Measurements from ENCODE around the gene C1orf105.

Gene C1orf105

GRCh38 chr1:172411791-172412338, 8.6 kb upstream of the C1orf105 start:
- TF ChIP-seq, protein P1, sequence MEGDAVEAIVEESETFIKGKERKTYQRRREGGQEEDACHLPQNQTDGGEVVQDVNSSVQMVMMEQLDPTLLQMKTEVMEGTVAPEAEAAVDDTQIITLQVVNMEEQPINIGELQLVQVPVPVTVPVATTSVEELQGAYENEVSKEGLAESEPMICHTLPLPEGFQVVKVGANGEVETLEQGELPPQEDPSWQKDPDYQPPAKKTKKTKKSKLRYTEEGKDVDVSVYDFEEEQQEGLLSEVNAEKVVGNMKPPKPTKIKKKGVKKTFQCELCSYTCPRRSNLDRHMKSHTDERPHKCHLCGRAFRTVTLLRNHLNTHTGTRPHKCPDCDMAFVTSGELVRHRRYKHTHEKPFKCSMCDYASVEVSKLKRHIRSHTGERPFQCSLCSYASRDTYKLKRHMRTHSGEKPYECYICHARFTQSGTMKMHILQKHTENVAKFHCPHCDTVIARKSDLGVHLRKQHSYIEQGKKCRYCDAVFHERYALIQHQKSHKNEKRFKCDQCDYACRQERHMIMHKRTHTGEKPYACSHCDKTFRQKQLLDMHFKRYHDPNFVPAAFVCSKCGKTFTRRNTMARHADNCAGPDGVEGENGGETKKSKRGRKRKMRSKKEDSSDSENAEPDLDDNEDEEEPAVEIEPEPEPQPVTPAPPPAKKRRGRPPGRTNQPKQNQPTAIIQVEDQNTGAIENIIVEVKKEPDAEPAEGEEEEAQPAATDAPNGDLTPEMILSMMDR (IDR thresholded peaks at IDR 0.05) = no peak
- no peak for TF ChIP-seq ZFX (IDR thresholded peaks at IDR 0.05; ENCODE audit: borderline replicate concordance)
- H3K27ac ChIP-seq = no peak overlapping the region

DNA sequence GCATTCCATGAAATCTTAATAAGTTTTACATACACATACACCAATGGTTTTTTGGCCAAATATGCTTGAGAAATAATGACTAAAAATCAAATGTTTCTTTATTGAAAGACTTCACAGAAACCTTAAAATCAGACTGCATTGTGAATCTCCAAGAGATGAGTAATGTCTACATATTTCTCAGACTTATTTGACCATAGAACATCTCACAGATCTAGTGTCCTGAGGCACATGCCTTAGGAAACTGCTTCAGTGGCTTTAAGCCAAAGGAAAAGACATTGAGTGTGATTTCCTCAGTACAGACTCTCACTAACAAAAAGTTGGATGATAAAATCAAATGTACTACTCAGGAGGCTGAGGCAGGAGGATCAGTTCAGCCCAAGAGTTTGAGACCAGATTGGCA, 6.2 kb upstream of the C1orf105 start:
- TF ChIP-seq, protein P1 (IDR thresholded peaks at IDR 0.05) = no peak
- TF ChIP-seq ZFX (IDR thresholded peaks at IDR 0.05; ENCODE audit: borderline replicate concordance) = no peak

DNA sequence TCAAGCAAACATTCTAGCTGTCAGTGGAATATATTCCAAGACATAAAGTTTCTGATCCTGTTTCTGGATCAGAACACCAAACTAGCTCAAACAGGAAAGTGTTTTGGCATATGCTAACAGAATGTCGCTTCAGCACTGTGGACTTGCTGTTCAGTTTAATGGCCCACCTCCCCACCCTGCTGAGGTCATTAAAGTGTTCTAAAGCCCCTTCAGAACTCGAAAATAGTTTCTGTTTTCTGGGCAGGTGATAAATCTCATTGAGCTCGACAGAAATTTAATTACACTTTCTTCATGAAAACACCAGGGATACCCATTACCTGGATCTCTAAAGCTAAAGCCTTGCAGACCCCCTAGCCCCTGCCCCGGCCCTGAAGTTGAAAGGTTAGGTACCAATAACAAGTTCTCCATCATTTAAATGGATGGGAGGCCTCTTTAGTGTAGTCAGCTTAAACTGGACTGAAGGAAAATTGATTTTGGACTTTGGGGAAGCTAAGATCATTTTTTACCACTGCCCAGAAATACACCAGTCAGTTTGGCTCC, 3.9 kb upstream of the C1orf105 start:
- no peak overlapping the region for H3K27ac ChIP-seq
- TF ChIP-seq ZFX (IDR thresholded peaks at IDR 0.05; ENCODE audit: borderline replicate concordance) = no peak
- TF ChIP-seq, protein P1 (IDR thresholded peaks at IDR 0.05) = no peak

More for the DNA sequence above, 6.2 kb upstream of the C1orf105 start:
- no peak overlapping the region for H3K27ac ChIP-seq

DNA sequence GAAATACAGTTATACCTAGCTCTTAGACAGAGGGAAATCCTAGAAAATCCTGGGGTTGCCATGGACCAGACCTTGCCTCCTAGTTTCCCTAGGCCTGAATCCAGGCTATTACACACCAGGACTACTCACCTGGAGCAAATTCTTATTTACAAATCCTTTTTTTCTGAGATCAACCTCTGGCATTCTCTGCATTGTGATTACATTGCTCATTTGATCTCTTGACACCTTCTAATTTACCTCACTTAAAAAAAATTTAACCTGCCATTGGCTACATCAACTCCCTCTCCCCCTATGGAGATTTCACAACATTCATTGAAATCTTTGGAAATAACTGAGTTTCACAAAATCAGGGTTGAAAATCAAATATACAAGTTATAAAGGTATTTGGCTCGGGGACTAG, 2.9 kb upstream of the C1orf105 start:
- no peak overlapping the region for H3K27ac ChIP-seq
- TF ChIP-seq ZFX (IDR thresholded peaks at IDR 0.05; ENCODE audit: borderline replicate concordance) = no peak
- TF ChIP-seq, protein P1 (IDR thresholded peaks at IDR 0.05) = no peak

- TF ChIP-seq, protein P1 (IDR thresholded peaks at IDR 0.05) = no peak
- TF ChIP-seq ZFX (IDR thresholded peaks at IDR 0.05; ENCODE audit: borderline replicate concordance) = no peak
- H3K27ac ChIP-seq = no peak overlapping the region
Measured at GRCh38 chr1:172421974-172422604, 1.6 kb downstream of the C1orf105 start.

DNA sequence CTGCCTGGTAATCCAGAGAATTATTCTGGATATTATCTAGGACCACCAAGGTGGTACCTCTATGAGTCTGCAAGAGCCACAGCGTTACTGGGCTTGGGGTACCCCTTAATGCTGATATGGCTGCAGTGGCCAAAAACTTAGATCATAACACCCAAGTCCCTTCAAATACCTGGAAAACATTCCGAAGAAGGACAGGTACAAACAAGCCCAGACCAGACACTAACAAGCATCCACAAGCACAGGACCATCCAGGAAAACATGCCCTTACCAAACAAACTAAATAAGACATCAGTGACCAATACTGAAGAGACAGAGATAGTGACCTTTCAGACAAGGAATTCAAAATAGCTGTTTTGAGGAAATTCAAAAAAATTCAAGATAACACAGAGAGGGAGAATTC, 2.9 kb downstream of the C1orf105 start:
- no peak for TF ChIP-seq ZFX (IDR thresholded peaks at IDR 0.05; ENCODE audit: borderline replicate concordance)
- TF ChIP-seq, protein P1 (IDR thresholded peaks at IDR 0.05) = no peak
- H3K27ac ChIP-seq = no peak overlapping the region

DNA sequence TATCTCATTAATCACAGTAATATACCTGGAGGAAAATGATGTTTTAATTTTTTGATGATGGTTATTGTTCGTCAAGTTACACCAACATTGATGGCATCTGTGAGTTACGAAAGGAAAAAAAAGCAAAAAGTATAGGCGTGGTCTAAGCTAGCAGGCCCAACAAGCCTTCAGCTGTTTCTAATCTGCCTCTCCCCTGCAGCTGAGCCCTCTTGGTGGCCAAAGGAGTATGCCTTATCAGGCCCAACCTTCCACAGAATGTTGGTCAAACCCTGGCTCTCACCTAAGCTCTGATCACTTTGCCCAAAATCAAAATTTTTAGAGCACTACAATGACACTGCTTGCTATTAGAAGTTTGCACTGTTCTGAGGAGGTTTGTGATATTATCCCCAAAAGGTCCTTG, 4.9 kb downstream of the C1orf105 start:
- H3K27ac ChIP-seq = no peak overlapping the region
- TF ChIP-seq, protein P1 (IDR thresholded peaks at IDR 0.05) = no peak
- no peak for TF ChIP-seq ZFX (IDR thresholded peaks at IDR 0.05; ENCODE audit: borderline replicate concordance)
